SK-N-SH treated with all-trans-retinoic acid at 6 μM for 48 hours (cell line): ENCODE results near the gene CAST.

Experiments used
- ARNTL ChIP-seq: fragments of 450-650 bp; formaldehyde crosslinking; IDR thresholded peaks from 2 replicates; pipeline ENCODE4 v1.5.0; 2020; ENCODE audit warnings: low read depth, mild to moderate bottlenecking, moderate library complexity, borderline replicate concordance
- CSDC2 ChIP-seq: fragments of 250-450 bp; sonication (Bioruptor Pico); IDR thresholded peaks from 2 replicates; pipeline ENCODE4 v1.5.0; 2020; ENCODE audit warnings: mild to moderate bottlenecking, moderate library complexity
- PATZ1 ChIP-seq: fragments of 250-450 bp; sonication (Bioruptor Pico); IDR thresholded peaks from 2 replicates; pipeline ENCODE4 v1.8.0; 2020; ENCODE audit warnings: mild to moderate bottlenecking, moderate library complexity, borderline replicate concordance
- POU6F1 ChIP-seq: fragments of 250-450 bp; sonication (Bioruptor Pico); IDR thresholded peaks from 2 replicates; pipeline ENCODE4 v1.8.0; 2021; ENCODE audit warnings: low read depth, mild to moderate bottlenecking, moderate library complexity, borderline replicate concordance
- RARB ChIP-seq: fragments of 250-450 bp; sonication (Bioruptor Pico); IDR thresholded peaks from 2 replicates; pipeline ENCODE4 v1.8.0; 2021; ENCODE audit warnings: mild to moderate bottlenecking, moderate library complexity
- SNAI2 ChIP-seq: fragments of 250-450 bp; sonication (Bioruptor Pico); IDR thresholded peaks from 2 replicates; pipeline ENCODE4 v1.5.0; 2020; ENCODE audit warnings: mild to moderate bottlenecking, moderate library complexity
- TCF4 ChIP-seq: fragments of 250-450 bp; sonication (Bioruptor Pico); IDR thresholded peaks from 2 replicates; pipeline ENCODE4 v1.8.0; 2021; ENCODE audit warnings: mild to moderate bottlenecking, moderate library complexity, borderline replicate concordance
- TOX ChIP-seq: fragments of 250-450 bp; sonication (Bioruptor Pico); IDR thresholded peaks from 2 replicates; pipeline ENCODE4 v1.8.0; 2021; ENCODE audit warnings: mild to moderate bottlenecking, moderate library complexity, borderline replicate concordance
- TSHZ2 ChIP-seq: fragments of 250-450 bp; sonication (Bioruptor Pico); IDR thresholded peaks from 2 replicates; pipeline ENCODE4 v1.5.0; 2020; ENCODE audit warnings: mild to moderate bottlenecking, moderate library complexity
- ZC3H10 ChIP-seq: fragments of 250-450 bp; sonication (Bioruptor Pico); IDR thresholded peaks from 2 replicates; pipeline ENCODE4 v1.5.1; 2021; ENCODE audit warnings: mild to moderate bottlenecking, moderate library complexity
- ZFP30 ChIP-seq: fragments of 450-650 bp; formaldehyde crosslinking; IDR thresholded peaks from 2 replicates; pipeline ENCODE4 v1.5.0; 2022; ENCODE audit warnings: mild to moderate bottlenecking, moderate library complexity
- ZNF8 ChIP-seq: fragments of 450-650 bp; formaldehyde crosslinking; IDR thresholded peaks from 2 replicates; pipeline ENCODE4 v1.5.0; 2020; ENCODE audit warnings: mild to moderate bottlenecking, moderate library complexity

GRCh38 chr5:96796434-96796833 is 134.3 kb downstream of the CAST start:
- no peak for TF ChIP-seq POU6F1 (CRISPR knock-in tag)
- TF ChIP-seq ARNTL (CRISPR knock-in tag) = no peak
- no peak for TF ChIP-seq TSHZ2 (CRISPR knock-in tag)
- no peak for TF ChIP-seq PATZ1 (CRISPR knock-in tag)
- TF ChIP-seq RARB (CRISPR knock-in tag) = no peak
- TF ChIP-seq TCF4 (CRISPR knock-in tag) = no peak
- no peak for TF ChIP-seq CSDC2 (CRISPR knock-in tag)
- no peak for TF ChIP-seq ZNF8 (CRISPR knock-in tag)
- no peak for TF ChIP-seq ZFP30
- no peak for TF ChIP-seq SNAI2 (CRISPR knock-in tag)
- TF ChIP-seq ZC3H10 (CRISPR knock-in tag) = no peak
- TF ChIP-seq TOX (CRISPR knock-in tag) = no peak
